Limb (tissue), 2 donors: Measurements from ENCODE around the gene MUC6.

Source experiments
- DNase-seq, 2 donors: peaks; one replicate each; pipeline ENCODE4 v3.0.0-alpha.2; 2016; ENCODE audit errors: extremely low spot score in 2 of 2

The MUC6 gene

GRCh38 chr11:1036303-1036923 is at the start of gene MUC6:
MUC6 (minus strand) TSS chr11:1036718; CDS start chr11:1036655, 63 bp downstream.
- no peak for DNase-seq

GRCh38 chr11:1085440-1086170 is 49.1 kb upstream of the MUC6 start:
- no peak for DNase-seq

- DNase-seq = no peak
Observed at GRCh38 chr11:1084561-1085439, 48.3 kb upstream of the MUC6 start.

- DNase-seq = no peak
Observed at GRCh38 chr11:1083621-1084551, 47.4 kb upstream of the MUC6 start.

GRCh38 chr11:1082728-1083620 is 46.5 kb upstream of the MUC6 start:
- DNase-seq = no peak

- DNase-seq = no peak
Observed at GRCh38 chr11:1082346-1082727, 45.8 kb upstream of the MUC6 start.

GRCh38 chr11:1081601-1082311 is 45.2 kb upstream of the MUC6 start:
- no peak for DNase-seq

- no peak for DNase-seq
Observed at GRCh38 chr11:1078191-1078601, 41.7 kb upstream of the MUC6 start.

GRCh38 chr11:1077417-1078119 is 41.0 kb upstream of the MUC6 start:
- no peak for DNase-seq

- DNase-seq = no peak
Observed at GRCh38 chr11:1077033-1077416, 40.5 kb upstream of the MUC6 start.

- no peak for DNase-seq
Observed at GRCh38 chr11:1076061-1076665, 39.6 kb upstream of the MUC6 start.

GRCh38 chr11:1075341-1075911 is 38.9 kb upstream of the MUC6 start:
- peak in 1 of 2 donors; percentile 22 for DNase-seq

- DNase-seq = peak in 1 of 2 donors; percentile 32
Observed at GRCh38 chr11:1074244-1075221, 38.0 kb upstream of the MUC6 start, which contains the start of gene MUC2. MUC2 (plus strand) TSS chr11:1074874.

- DNase-seq = no peak
Observed at GRCh38 chr11:1073851-1074243, 37.3 kb upstream of the MUC6 start.

GRCh38 chr11:1073261-1073724 is 36.8 kb upstream of the MUC6 start:
- peak in 1 of 2 donors; percentile 10 for DNase-seq

- no peak for DNase-seq
Observed at GRCh38 chr11:1072821-1073231, 36.3 kb upstream of the MUC6 start.
